GM19025 (cell line): ENCODE data around the gene STK32C.

Experiments used
- ATAC-seq: cut with Tn5 transposase; IDR thresholded peaks from one replicate; pipeline ENCODE4 v1.9.1; 2021; ENCODE audit warnings: mild to moderate bottlenecking, low read depth, moderate library complexity; ENCODE audit not compliant: unreplicated experiment

The STK32C gene

DNA sequence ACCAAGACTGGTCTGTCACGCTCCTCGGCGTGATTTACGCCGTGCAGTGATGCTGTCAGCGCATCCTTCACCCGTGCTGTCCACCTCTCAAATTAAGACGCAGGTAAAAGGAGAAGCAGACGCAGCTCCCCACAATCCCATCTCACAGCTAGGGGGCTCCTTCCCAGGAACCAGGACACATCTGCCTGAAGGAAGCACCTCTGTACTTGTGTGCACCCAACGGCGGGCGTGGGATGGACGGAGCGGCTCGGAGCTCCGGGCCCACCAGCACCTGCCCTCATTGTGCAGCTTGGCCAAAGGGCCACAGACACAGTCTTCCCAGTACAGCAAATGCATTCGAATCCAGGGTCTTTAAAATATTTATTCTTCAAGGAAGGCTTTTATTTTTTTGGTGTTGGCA is 55.3 kb downstream of the STK32C start:
- no peak for ATAC-seq

DNA sequence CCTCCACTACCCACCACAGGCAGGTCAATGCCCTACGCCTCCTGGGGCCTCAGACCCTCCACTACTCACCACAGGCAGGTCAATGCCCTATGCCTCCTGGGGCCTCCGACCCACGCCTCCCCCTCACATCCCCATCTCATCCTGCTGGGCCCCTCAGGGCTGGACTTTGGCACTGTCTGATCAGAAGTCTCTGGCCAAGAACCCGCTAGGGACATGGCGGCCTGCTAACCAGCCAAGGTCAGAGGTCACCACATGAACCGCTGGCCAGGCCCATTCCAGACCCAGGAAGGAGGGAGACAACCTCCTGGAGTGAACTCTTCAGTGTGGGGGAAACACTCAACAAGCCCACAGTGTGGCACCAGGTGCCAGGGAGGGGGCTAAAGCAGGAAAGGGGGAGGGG is 55.8 kb downstream of the STK32C start:
- ATAC-seq = no peak

DNA sequence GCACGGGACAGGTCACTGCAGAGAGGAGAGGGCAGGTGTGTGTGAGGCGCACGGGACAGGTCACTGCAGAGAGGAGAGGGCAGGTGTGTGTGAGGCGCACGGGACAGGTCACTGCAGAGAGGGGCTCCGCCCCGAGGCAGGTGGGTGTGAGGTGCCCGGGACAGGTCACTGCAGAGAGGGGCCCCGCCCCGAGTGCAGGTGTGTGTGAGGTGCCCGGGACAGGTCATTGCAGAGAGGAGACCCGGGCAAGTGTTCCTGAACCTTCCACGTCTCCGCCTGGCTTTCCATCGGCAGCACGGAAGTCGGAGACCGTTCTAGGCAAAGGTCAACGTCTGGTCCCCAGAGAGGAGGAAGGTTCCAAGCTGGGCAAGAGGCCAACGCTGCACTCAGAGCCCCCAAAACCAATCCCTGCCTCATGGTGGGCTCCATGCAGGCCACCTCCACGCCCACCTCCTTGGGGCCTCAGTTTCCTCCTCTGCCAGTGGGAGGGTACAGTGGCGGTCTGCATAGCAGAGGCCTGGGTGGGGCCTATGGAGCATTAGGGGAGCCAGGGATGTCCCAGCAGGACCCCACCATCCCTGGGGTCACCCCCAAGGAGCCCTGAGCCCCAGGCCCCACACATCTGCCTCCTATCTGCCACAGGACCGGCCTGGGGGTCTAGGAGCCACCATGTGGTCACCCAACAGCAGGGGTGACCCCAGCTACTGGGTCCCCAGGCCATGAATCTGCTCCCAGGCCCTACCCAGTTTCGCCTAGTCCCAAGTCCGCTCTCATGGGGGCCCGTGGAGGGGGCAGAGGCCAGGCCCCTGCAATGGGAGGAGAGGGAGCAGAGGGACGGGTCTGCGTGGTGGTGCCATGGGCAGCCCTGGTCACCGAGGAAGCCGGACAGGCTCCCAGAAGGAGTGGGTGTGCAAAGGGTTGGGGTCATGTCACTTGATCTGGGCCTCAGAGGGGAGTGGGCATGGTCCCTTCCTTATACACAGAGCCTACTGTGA is 57.0 kb downstream of the STK32C start:
- no peak for ATAC-seq

DNA sequence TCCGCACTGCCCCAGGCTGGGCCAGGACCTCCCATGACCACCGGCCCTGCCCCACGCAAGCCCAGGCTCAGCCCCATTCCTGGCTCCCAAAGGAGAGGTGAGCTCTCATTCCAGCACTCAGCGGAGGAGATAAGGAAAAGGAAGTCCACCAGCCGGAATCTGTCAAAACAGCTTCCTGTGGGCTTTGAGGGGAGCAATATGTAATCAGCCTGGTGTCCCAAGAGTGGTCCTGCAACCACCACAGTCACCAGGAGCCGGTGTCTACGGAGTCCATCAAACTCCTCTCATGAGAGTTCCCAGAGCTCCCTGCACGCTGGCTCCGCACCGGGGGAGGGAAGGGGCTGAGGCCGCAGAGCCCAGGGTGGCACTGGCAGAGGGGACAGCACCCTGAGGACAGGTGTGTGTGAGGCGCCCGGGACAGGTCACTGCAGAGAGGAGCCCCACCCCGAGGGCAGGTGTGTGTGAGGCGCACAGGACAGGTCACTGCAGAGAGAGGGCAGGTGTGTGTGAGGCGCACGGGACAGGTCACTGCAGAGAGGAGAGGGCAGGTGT is 57.9 kb downstream of the STK32C start:
- no peak for ATAC-seq

DNA sequence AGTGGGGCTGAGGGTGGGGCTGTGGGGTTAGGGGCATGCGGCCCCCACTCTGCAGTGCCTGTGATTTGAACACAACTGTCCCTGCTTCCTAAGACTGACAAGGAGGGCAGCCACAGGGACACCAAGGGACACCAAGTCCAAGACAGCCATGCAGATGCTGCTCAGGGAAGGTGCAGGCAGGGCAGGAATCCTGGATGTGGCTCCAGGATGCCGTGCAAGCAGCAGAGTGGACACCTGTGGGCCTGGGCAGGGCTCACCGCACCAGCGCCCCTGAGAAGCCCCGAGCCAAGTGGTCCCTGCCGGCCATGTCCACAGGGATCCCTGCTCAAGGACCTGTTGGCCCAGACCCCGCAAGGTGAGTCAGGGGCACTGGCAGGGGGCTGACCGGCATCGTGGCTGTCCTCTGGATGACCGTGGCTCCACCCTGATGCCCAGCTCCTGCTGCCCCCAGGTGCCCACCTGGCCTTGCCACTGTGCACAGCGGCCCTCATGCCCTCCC is 58.5 kb downstream of the STK32C start:
- ATAC-seq = no peak

DNA sequence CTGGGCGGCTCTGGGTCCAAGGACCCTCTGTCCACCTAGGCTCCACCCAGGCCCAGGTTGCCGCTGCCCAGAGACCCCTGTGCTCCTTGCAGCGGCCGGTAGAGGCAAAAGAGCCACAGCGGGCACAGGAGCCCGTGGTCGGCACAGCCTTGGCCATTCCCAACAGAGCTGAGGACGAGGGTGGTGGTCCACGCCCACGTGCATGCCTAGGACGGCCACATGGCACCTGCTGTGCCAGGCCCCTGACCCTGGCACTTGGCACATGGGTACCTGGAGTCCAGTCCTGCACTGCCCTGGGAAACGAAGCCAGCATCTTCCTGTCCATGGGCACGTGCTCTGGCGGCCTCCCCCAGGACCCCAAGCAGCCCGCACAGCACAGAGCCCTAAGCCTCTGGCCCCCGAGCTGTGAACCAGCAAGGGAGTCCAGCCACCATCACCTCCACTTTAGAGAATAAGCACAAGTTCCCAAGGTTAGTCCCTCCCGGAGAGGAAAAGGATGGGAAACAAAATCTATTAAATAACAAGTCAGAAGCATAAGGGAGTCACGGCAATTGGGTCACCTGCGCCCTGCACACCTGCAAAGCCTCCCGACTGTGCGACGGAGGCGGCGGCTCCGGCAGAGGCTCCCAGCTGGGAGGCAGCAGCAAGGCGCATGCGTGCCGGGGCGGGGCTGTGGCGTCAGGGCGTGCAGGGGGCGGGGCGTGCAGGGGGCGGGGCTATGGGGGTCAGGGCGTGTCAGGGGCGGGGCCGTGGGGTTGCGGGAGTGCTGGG is 59.1 kb downstream of the STK32C start:
- ATAC-seq = no peak

DNA sequence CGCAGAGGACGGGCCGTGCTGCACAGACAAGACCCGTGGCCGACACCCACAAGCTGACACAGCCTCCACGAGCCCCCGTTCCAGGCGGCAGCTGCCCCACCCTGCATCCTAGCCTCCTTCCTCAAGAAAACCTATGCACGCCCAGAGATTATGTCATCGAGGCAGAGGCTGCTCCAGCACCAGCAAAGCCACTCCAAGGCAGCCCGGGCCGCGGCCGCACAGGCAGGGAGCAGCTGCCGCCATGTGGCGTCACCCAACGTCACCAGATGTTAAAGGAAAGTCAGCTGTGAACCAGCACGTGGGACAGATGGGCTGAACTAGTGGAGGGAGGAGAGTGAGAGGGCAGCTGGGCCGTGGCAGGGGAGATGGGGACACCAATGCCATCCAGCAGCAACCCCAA is 59.8 kb downstream of the STK32C start:
- no peak for ATAC-seq

DNA sequence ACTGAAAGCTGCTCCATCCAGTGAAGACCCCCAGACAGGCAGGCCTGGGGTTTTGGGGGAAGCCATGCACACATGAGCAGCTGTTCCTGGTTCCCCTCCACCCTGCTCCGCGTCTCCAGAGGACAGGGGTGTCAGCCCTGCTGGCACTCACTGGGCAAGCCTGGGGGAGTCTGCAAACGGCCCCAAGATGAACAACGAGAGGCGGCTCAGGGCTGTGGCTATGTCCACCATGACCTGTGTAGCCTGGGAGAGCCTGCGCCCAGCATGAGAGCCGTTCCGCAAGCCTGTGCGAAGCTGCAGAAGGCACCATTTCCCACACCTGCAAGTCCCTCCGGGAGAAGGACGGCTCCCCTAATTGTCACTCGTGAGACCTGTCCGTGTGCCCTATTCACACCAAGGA is 61.5 kb downstream of the STK32C start:
- ATAC-seq = no peak

DNA sequence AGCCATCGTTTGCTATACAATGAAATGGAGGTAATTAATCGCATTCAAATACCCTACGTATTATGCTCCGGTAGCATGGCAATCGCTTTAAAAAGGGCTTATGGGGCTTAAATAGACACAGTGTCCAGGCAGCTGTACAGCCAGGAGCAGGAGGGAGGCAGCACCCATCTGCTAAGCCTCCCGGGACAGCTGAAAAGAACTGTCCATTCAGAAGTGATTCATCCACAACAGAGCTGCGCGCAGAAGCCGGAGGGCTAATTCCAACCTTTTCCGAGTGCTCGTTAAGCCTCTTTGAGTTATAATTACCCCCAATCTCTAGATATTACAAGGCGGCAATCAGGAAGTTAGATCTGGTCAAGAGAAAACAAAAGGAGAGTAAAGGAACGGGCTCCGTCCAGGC is 62.7 kb downstream of the STK32C start:
- ATAC-seq = no peak

DNA sequence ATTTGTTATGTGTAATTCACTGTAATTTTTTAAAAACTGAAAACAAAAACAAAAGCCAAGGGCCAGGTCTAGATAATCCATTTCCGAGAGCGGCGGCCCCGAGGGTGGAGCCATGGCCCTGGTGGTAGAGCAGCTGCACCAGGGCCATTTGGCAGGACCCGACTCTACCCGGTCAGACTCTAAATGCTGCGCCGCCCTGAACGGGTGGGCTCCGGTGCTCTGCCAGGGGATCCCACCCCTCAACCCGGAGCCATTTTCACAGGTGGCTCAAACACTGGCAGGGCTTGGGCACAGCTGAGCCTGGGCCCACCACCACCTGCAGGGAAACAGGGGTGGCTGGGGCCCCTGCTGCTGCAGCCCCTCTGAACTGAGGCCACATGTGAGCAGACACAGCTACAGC is 64.1 kb downstream of the STK32C start:
- ATAC-seq = no peak

DNA sequence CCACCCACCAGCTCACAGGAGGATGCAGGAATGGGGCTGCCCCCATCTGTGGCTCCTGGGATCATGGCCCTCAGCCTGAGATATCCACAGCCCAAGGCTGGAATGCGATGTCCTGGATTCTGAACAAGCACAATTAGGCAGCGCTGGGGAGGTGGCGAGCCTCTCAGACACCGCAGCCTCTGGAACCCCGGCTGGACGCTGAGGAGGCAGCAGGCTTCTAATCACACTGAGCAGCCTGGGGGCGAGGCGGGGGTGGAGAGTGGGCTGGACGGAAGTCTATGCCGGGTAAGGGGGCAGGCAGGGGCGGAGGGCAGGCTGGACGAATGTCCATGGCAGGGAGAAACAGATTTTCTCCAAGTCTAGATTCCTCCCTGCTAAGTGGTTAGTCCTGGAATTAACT is 64.6 kb downstream of the STK32C start:
- no peak for ATAC-seq

DNA sequence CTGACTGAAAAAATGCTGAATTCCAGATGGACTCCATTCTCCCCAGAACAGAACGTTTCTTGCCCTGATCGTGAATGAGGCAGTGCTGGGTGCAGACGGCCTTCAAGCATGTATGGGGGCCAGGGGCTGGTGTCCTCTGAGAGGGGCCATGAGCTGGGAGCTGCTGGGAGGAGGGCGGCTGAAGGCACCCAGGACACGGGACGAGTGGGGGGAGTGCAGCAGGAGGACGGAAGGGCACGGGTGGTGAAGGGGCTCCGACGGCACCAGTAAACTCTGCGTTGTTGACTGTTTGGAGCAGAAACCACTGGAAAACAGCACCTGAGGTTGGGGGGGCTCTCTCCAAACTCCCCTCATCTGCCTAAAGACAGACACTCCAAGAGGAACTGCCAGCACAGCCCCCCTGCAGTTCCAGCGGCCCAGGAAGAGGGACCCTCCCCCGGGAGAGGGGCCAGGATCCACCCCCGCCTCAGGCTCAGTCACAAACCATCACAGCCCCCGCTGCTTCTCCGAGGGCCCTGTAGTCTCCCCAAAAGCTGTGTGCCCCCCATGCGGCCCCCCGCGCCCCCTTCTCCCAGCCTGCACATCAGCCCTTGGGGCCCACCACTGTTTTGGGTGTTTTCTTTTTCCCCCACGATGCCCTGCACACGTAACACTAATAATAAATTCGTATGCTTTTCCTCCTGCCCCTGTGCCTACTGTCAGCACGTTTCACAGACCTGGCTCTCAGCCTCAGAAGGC is 65.5 kb downstream of the STK32C start:
- no peak for ATAC-seq

DNA sequence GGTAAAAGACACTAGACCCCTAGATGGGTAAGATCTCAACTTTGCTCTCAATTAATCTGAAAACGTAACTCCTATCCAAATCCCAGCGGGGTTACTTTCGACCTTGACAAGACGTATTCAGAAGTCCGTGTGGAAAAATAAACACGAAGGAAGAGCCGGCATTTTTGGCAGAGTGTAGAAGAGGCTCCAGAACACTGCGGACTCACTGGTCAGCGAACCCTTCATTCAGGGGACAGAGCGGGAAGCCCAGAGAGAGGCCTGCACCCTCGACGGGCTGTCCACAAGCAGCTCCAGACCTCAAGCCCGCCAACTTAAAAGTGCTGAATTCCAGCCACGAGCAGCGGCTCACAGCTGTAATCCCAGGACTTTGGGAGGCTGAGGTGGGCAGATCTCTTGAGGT is 66.3 kb downstream of the STK32C start:
- ATAC-seq = no peak

DNA sequence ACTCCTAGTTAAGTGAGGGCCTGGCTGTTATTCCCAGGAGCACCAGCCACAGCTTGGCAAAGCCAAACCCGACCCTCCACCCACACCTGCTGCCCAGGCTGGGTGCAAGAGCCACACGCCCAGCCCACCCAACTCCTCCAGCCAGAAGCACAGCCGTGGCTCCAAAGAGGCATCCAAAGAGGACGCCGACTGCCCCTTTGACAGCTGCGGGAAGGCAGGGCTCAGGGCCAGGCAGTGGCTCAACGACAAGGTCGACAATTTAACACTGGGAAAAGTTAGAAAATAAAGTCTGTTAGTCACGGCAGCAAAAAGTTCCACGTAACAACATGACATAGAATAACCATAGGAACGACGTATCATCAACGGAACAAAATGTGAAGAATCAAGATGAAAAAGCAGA is 66.7 kb downstream of the STK32C start:
- no peak for ATAC-seq

DNA sequence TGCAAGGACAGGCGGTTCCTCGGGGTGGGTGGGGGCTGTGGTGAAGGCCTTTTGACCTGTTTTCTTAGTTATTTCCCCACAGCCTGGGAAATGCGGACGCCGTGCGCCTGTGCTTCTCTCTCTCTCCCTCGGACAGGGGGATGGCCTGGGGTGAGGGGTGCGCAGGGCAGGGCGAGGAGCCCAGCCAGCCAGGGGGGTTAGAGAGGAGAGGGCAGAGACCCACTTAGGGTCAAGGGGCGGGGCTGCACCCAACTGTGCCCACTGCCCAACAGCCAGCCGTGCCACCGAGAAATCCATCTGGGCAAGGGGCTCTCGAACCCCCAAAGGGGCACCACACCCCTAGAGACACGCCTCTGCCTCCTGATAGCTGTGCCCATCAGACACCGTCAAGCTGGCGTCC is 67.2 kb downstream of the STK32C start:
- ATAC-seq = no peak

DNA sequence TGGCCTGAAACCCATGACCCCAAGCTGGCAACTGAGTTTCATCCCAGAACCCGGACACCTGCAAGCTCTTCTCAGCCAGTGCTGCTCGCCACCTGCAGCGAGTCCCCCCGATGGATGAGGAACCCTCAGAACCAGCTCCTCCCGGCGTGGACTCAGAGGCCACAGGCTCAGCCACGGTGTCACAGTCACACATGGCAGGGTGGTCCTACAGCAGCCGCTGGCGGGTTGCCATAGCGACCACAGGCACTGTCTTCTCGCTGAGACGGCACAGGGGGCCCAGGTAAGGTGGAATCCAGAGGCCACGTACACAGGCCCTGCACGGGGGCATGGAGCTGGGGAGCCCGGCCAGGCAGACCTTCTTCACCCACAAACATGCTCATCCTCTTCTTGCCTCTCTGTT is 67.6 kb downstream of the STK32C start:
- no peak for ATAC-seq

DNA sequence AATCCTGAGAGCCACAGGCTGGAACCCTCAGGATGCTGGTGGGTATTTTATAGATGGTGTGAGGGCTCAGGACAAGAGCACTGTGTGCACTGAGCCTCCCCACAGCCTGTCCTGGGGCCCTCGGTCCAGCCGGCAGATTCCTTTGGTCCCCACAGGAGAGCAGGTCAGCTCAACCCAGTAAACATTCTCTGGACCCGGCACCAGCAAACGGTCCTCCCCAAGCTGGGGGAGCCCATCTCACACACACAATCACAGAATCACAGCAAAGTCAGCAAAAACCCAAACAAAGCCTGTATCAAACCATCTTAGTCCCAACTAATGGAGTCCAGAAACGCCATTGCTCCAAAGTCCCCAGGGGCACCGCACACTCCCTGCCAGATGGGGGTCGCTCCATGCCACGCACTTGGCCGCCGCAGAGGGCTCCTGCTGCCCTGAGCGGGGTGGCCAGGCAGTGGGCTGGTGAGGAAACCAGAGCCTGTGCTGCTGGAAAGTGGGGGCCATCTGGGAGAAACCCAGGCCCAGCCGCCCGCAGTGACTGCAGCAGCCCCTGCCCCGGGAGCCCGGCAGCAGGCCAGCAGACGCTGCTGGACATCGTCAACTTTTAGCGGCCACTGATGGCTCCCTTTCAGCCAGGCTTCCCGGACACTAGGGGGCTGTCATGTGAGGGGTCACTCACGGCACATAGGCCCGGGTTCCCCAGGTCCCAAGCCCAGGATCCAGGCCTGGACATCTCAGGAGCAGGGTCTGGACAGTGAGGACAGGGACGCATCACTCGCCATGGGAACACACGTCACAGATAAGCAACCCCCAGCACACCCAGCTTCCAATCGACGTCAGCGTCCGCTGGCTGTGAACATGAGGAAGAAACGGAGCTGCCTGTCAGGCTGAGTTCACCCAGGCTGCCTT is 68.4 kb downstream of the STK32C start:
- no peak for ATAC-seq

DNA sequence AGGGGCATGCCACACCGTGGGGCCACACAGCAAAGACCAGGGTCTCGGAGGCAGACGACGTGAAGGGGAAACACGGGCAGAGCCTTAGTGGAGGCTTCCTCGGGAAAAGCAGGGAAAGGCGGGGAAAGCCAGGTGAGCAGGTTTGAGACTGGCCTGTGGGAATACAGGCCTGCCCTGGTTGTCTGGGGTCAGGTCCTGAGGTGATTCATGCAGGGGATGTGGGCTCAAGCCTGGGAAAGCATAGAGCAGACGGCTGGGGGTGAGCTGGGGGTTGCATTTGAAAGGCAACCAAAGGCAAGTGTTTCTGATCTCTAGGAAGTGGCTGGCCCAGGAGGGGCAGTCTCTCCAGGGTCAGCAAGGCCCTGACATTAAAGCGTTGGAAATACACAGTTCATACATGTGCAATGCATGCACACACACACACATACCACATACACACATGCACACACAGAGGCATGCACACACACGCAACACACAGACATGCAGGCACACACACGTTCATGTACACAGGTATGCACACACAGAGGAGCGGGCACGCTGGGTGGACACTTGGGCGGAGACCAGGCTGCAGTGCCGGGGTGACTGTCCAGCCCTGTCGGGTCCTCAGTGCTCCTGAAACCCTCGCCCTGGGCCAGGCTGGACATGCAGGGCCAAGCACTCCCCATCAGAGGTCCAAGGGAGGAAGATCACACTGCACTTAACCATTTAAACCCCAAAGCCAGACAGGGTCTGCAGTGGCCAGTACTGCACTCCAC is 69.2 kb downstream of the STK32C start:
- no peak for ATAC-seq

DNA sequence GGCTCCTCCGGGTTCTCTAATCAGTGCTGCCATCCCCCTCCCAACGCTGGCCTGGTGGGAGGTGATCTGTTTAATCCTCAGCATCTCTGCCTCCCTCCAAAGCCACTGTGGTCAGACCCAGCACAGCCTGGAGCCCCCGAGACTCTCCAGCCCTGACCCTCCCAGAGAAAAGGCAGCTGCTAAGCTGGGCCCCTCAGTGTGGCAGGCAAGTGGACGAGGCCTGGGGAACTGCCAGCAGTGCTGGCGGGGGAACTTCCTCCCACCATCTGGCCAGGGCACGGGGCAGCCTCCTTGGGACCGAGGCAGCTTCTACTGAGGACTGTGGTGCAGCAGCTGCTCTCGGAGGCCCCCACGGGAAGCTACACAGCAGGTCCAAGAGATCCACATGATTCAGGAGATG is 69.9 kb downstream of the STK32C start:
- ATAC-seq = no peak
